Natural killer cell (primary cell): ENCODE measurements around the gene GPR25. TPM values are rescaled to one million over a fixed set of nuclear protein-coding genes. Genes with fewer than 3 reads are reported as not detected.

Experiments used
- ATAC-seq, 3 donors: fragments of 150-1000 bp in 2 of 3; fragments of 200-7000 bp in 1 of 3; cut with Tn5 transposase; 1 replicate in 1 of 3; 2 replicates in 2 of 3; pipeline ENCODE4 v1.10.0; 2021; ENCODE audit warnings: mild to moderate bottlenecking in 2 of 3, moderate library complexity in 2 of 3
- DNase-seq, 2 donors: peaks; one replicate each; pipeline versions ENCODE4 v3.0.0 to v3.0.0-alpha.2; 2013 to 2021; ENCODE audit warnings: mixed read lengths in 1 of 2
- H3K27ac ChIP-seq: one replicate; pipeline ENCODE4 v1.5.1; 2013; ENCODE audit warnings: mild to moderate bottlenecking, low read length
- H3K27me3 ChIP-seq: one replicate; pipeline ENCODE4 v1.6.1; 2013; ENCODE audit warnings: low read length; ENCODE audit not compliant: control insufficient read depth, insufficient read depth
- H3K36me3 ChIP-seq: one replicate; pipeline ENCODE4 v1.6.1; 2013; ENCODE audit warnings: low read length; ENCODE audit not compliant: control insufficient read depth, insufficient read depth
- H3K4me1 ChIP-seq: one replicate; pipeline ENCODE4 v1.6.1; 2013; ENCODE audit warnings: low read length; ENCODE audit not compliant: control insufficient read depth, insufficient read depth
- H3K4me3 ChIP-seq: one replicate; pipeline ENCODE4 v1.5.1; 2013; ENCODE audit warnings: low read length
- H3K9me3 ChIP-seq: one replicate; pipeline ENCODE4 v1.6.1; 2013; ENCODE audit warnings: low read length; ENCODE audit not compliant: control insufficient read depth, insufficient read depth
- H3K27ac Mint-ChIP-seq, 2 donors: one replicate each; pipeline ENCODE4 v1.8.0; 2022; ENCODE audit warnings: mild to moderate bottlenecking in 2 of 2, mixed read lengths in 2 of 2, moderate library complexity in 1 of 2
- H3K27me3 Mint-ChIP-seq, 2 donors: one replicate each; pipeline ENCODE4 v1.8.0; 2022; ENCODE audit warnings: low read depth in 2 of 2, mixed read lengths in 2 of 2
- H3K36me3 Mint-ChIP-seq: one replicate; pipeline ENCODE4 v1.8.0; 2022; ENCODE audit warnings: mixed read lengths
- H3K4me1 Mint-ChIP-seq, 2 donors: one replicate each; pipeline ENCODE4 v1.8.0; 2022; ENCODE audit warnings: mixed read lengths in 2 of 2
- H3K4me3 Mint-ChIP-seq: one replicate; pipeline ENCODE4 v1.8.0; 2022; ENCODE audit warnings: mild to moderate bottlenecking, moderate library complexity, mixed read lengths
- H3K9me3 Mint-ChIP-seq, 2 donors: one replicate each; pipeline ENCODE4 v1.8.0; 2022; ENCODE audit warnings: mixed read lengths in 2 of 2
- CTCF ChIP-seq: fragments of 200-600 bp; IDR thresholded peaks from one replicate; pipeline ENCODE4 v1.8.0; 2022; ENCODE audit warnings: antibody characterized with exemption
- WGBS: methylation state at CpG from one replicate; pipeline ENCODE4 v1.1.7; 2013; ENCODE audit warnings: missing lambda C conversion rate; ENCODE audit not compliant: insufficient coverage; 5-methylcytosine and 5-hydroxymethylcytosine counted together
- intact Hi-C: fragments of 100-400 bp; cut with micrococcal nuclease; formaldehyde crosslinking; loops from one replicate; pipeline ENCODE4 v1.14.2; 2022
- total RNA-seq, 4 donors: library from RNA; stranded (reverse); fragments of 120-200 nt in 1 of 4; gene quantifications; one replicate each; pipeline versions ENCODE4 v1.2.3 to v1.2.4, GENCODE V29; 2013 to 2022

Gene GPR25, protein sequence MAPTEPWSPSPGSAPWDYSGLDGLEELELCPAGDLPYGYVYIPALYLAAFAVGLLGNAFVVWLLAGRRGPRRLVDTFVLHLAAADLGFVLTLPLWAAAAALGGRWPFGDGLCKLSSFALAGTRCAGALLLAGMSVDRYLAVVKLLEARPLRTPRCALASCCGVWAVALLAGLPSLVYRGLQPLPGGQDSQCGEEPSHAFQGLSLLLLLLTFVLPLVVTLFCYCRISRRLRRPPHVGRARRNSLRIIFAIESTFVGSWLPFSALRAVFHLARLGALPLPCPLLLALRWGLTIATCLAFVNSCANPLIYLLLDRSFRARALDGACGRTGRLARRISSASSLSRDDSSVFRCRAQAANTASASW
- 1 to 10 TPM; 2.1 to 9.4 (median 2.7) TPM for total RNA-seq
- 0.86 TPM for total RNA-seq (2013)

- peaks cover 47 to 53% of the 10 kb centered on the region in 2 donors for H3K4me1 Mint-ChIP-seq
- TF ChIP-seq CTCF, result no peak
- 67% methylated on average over 21 of the region's 23 CpGs for WGBS
- peak within 1 kb of the TSS; percentile 84 to 89 for H3K27ac Mint-ChIP-seq
- Histone ChIP-seq H3K4me1 (peaks cover 63% of the 10 kb centered on the region), H3K36me3 (no peaks in the 10 kb centered on the region), H3K27me3 (peaks cover 7% of the 10 kb centered on the region), H3K9me3 (no peaks in the 10 kb centered on the region), H3K27ac (no peak within 1 kb of the TSS), H3K4me3 (no peak within 1 kb of the TSS)
- peak within 1 kb of the TSS; percentile 85 for H3K4me3 Mint-ChIP-seq
- no peaks in the 10 kb centered on the region for H3K9me3 Mint-ChIP-seq
- peak; percentile 42 to 62 (median 45) for ATAC-seq
- peak in 1 of 2 donors; percentile 40 for DNase-seq
- H3K27me3 Mint-ChIP-seq, result peaks cover 7 to 25% of the 10 kb centered on the region in 2 donors
- H3K36me3 Mint-ChIP-seq, result no peaks in the 10 kb centered on the region
- intact Hi-C loops, result no loop called here
Observed at GRCh38 chr1:200872446-200873115, at the start of gene GPR25. Gene GPR25, plus strand, starts transcription at chr1:200872981. Its CDS starts 57 bp downstream, at chr1:200873038.

- no peak overlapping the region for H3K4me3 Mint-ChIP-seq
- H3K27me3 ChIP-seq, result peaks cover 4% of the 10 kb centered on the region
- H3K4me1 Mint-ChIP-seq, result no peaks in the 10 kb centered on the region
- intact Hi-C loops, result no loop called here
- no peaks in the 10 kb centered on the region for H3K9me3 ChIP-seq
- no peaks in the 10 kb centered on the region for H3K36me3 Mint-ChIP-seq
- DNase-seq (no peak), ATAC-seq (no peak)
- peaks cover 9 to 20% of the 10 kb centered on the region in 2 donors for H3K27me3 Mint-ChIP-seq
- no peak overlapping the region for H3K27ac ChIP-seq
- no peaks in the 10 kb centered on the region for H3K36me3 ChIP-seq
- WGBS, result 100% methylated on average over 1 of the region's 2 CpGs
- H3K9me3 Mint-ChIP-seq, result no peaks in the 10 kb centered on the region
- no peak overlapping the region for H3K27ac Mint-ChIP-seq
- no peak for TF ChIP-seq CTCF
- H3K4me1 ChIP-seq, result no peaks in the 10 kb centered on the region
- no peak overlapping the region for H3K4me3 ChIP-seq
Observed at GRCh38 chr1:200831091-200831490, 41.7 kb upstream of the GPR25 start.

GRCh38 chr1:200834383-200834782 is 38.4 kb upstream of the GPR25 start:
- DNase-seq, result no peak
- Mint-ChIP-seq H3K27me3 (peaks cover 6 to 20% of the 10 kb centered on the region in 2 donors), H3K4me3 (no peak overlapping the region), H3K9me3 (no peaks in the 10 kb centered on the region), H3K27ac (no peak overlapping the region), H3K36me3 (no peaks in the 10 kb centered on the region), H3K4me1 (no peaks in the 10 kb centered on the region)
- no peak overlapping the region for H3K27ac ChIP-seq
- H3K27me3 ChIP-seq, result peaks cover 4% of the 10 kb centered on the region
- no peaks in the 10 kb centered on the region for H3K4me1 ChIP-seq
- ATAC-seq, result no peak
- no peak for TF ChIP-seq CTCF
- no peaks in the 10 kb centered on the region for H3K36me3 ChIP-seq
- no peaks in the 10 kb centered on the region for H3K9me3 ChIP-seq
- no peak overlapping the region for H3K4me3 ChIP-seq
- WGBS, result 98% methylated on average over 4 of the region's 5 CpGs
- intact Hi-C loops, result no loop called here
